ENCODE data around the gene CLEC16A. TPM values are rescaled to one million over a fixed set of nuclear protein-coding genes. Genes with fewer than 3 reads are reported as not detected.

Gene CLEC16A
- total RNA-seq, 4 donors from 2014 or later: 29.5 to 58.8 (median 48.4) TPM

- DNase-seq: no peak
- TF ChIP-seq, protein P1, sequence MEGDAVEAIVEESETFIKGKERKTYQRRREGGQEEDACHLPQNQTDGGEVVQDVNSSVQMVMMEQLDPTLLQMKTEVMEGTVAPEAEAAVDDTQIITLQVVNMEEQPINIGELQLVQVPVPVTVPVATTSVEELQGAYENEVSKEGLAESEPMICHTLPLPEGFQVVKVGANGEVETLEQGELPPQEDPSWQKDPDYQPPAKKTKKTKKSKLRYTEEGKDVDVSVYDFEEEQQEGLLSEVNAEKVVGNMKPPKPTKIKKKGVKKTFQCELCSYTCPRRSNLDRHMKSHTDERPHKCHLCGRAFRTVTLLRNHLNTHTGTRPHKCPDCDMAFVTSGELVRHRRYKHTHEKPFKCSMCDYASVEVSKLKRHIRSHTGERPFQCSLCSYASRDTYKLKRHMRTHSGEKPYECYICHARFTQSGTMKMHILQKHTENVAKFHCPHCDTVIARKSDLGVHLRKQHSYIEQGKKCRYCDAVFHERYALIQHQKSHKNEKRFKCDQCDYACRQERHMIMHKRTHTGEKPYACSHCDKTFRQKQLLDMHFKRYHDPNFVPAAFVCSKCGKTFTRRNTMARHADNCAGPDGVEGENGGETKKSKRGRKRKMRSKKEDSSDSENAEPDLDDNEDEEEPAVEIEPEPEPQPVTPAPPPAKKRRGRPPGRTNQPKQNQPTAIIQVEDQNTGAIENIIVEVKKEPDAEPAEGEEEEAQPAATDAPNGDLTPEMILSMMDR (IDR thresholded peaks at IDR 0.05): no peak
- intact Hi-C loops (cut with DNase I): loop anchor here (10.0 kb wide), 1 partner anchor 75 kb away; no protein-coding TSS in a partner anchor
- peaks cover 65 to 83% of the 10 kb centered on the region in 2 donors for H3K4me1 ChIP-seq
- H3K36me3 ChIP-seq: no peaks in the 10 kb centered on the region
- WGBS, 2 donors: 88 to 95% methylated on average over 4 of the region's 4 CpGs
- H3K27ac ChIP-seq: peak overlapping the region; percentile 10 to 85 (median 85)
- H3K9me3 ChIP-seq: no peaks in the 10 kb centered on the region
- H3K4me3 ChIP-seq (replicated peaks in 1 of 3): no peak overlapping the region
- H3K27me3 ChIP-seq: no peaks in the 10 kb centered on the region
Observed at GRCh38 chr16:11059588-11059987, 115.2 kb downstream of the CLEC16A start.

GRCh38 chr16:11060364-11060763 is 116.0 kb downstream of the CLEC16A start:
- Histone ChIP-seq H3K36me3 (no peaks in the 10 kb centered on the region), H3K27ac (peak overlapping the region in 1 of 3 donors; percentile 85), H3K27me3 (no peaks in the 10 kb centered on the region), H3K4me3 (replicated peaks in 1 of 3) (no peak overlapping the region), H3K9me3 (no peaks in the 10 kb centered on the region), H3K4me1 (peaks cover 58 to 80% of the 10 kb centered on the region in 2 donors)
- WGBS, 2 donors: 100% methylated on average over 4 of the region's 4 CpGs
- no peak for TF ChIP-seq POLR2A (IDR thresholded peaks at IDR 0.05)
- TF ChIP-seq, protein P1 (IDR thresholded peaks at IDR 0.05): no peak
- intact Hi-C loops (cut with DNase I): no loop called here
- no peak for DNase-seq

DNA sequence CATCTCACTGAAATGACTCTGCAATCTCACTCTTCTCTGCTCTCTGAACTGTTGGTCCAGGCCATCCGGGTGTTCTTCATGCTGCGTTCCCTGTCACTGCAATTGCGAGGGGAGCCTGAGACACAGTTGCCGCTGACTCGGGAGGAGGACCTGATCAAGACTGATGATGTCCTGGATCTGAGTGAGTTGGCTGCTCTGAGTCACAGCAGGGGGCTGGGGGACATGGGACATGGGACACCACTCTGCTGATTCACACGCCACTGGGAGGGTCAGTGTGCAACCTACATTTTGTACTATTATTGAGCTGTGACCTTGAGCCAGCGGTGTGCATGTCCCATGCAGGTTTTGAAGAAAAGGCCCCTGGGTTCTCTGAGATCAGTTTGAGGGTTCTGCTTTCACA is 116.5 kb downstream of the CLEC16A start:
- Histone ChIP-seq H3K4me3 (replicated peaks in 1 of 3) (no peak overlapping the region), H3K9me3 (no peaks in the 10 kb centered on the region), H3K4me1 (peaks cover 54 to 75% of the 10 kb centered on the region in 2 donors), H3K27ac (no peak overlapping the region), H3K36me3 (no peaks in the 10 kb centered on the region), H3K27me3 (no peaks in the 10 kb centered on the region)
- intact Hi-C loops (cut with DNase I): no loop called here
- WGBS, 2 donors: 97 to 99% methylated on average over 7 of the region's 7 CpGs
- no peak for DNase-seq
- TF ChIP-seq, protein P1 (IDR thresholded peaks at IDR 0.05): no peak
- TF ChIP-seq POLR2A (IDR thresholded peaks at IDR 0.05): no peak

- Histone ChIP-seq H3K4me1 (peaks cover 45 to 69% of the 10 kb centered on the region in 2 donors), H3K27ac (peak overlapping the region; percentile 34 to 85 (median 80)), H3K9me3 (no peaks in the 10 kb centered on the region), H3K4me3 (replicated peaks in 1 of 3) (no peak overlapping the region), H3K27me3 (no peaks in the 10 kb centered on the region), H3K36me3 (no peaks in the 10 kb centered on the region)
- TF ChIP-seq, protein P1 (IDR thresholded peaks at IDR 0.05): no peak
- TF ChIP-seq POLR2A (IDR thresholded peaks at IDR 0.05): no peak
- no peak for DNase-seq
- intact Hi-C loops (cut with DNase I): no loop called here
- WGBS, 2 donors: 77 to 83% methylated on average over 6 of the region's 6 CpGs
Observed at GRCh38 chr16:11061629-11062270, 117.4 kb downstream of the CLEC16A start.

- intact Hi-C loops (cut with DNase I): no loop called here
- Histone ChIP-seq H3K9me3 (no peaks in the 10 kb centered on the region), H3K4me1 (peaks cover 29 to 50% of the 10 kb centered on the region in 2 donors), H3K27me3 (no peaks in the 10 kb centered on the region), H3K27ac (peak overlapping the region; percentile 34 to 85 (median 80)), H3K4me3 (replicated peaks in 1 of 3) (no peak overlapping the region), H3K36me3 (no peaks in the 10 kb centered on the region)
- DNase-seq: peak; percentile 64 to 67
- TF ChIP-seq, protein P1 (IDR thresholded peaks at IDR 0.05): no peak
- TF ChIP-seq POLR2A (IDR thresholded peaks at IDR 0.05): peak in 1 of 2 donors; percentile 51
- WGBS, 2 donors: 30 to 35% methylated on average over 8 of the region's 8 CpGs
Observed at GRCh38 chr16:11063448-11064201, 119.3 kb downstream of the CLEC16A start.

Measured in thyroid gland (tissue), 4 donors.